Duodenal mucosa (tissue), 2 donors: ENCODE measurements around the gene CXorf51A.
"Not testable (repeated sequence)": the region's sequence is repeated elsewhere in the genome, so short reads cannot be mapped to it uniquely, and the experiment has no call there.

ENCODE experiments used
- H3K27ac ChIP-seq: one replicate; pipeline ENCODE4 v1.7.0; 2013; ENCODE audit warnings: low read depth, low read length
- H3K27me3 ChIP-seq, 2 donors: one replicate each; pipeline ENCODE4 v1.7.0; 2013; ENCODE audit warnings: low read length in 2 of 2, control low read depth in 1 of 2; ENCODE audit not compliant: insufficient read depth in 2 of 2, control insufficient read depth in 1 of 2
- H3K36me3 ChIP-seq, 2 donors: one replicate each; pipeline ENCODE4 v1.7.0; 2013; ENCODE audit warnings: low read length in 2 of 2, control low read depth in 1 of 2; ENCODE audit not compliant: insufficient read depth in 2 of 2, control insufficient read depth in 1 of 2
- H3K4me1 ChIP-seq, 2 donors: one replicate each; pipeline ENCODE4 v1.7.0; 2013; ENCODE audit warnings: low read length in 2 of 2, control low read depth in 1 of 2; ENCODE audit not compliant: insufficient read depth in 2 of 2, control insufficient read depth in 1 of 2
- H3K4me3 ChIP-seq, 2 donors: one replicate each; pipeline ENCODE4 v1.7.0; 2013; ENCODE audit warnings: low read length in 2 of 2, low read depth in 1 of 2
- H3K9ac ChIP-seq, 2 donors: one replicate each; pipeline ENCODE4 v1.7.0; 2013; ENCODE audit warnings: low read length in 2 of 2, low read depth in 1 of 2
- H3K9me3 ChIP-seq, 2 donors: one replicate each; pipeline ENCODE4 v1.7.0; 2013; ENCODE audit warnings: low read length in 2 of 2, control low read depth in 1 of 2; ENCODE audit not compliant: control insufficient read depth in 1 of 2

CXorf51A gene

GRCh38 chrX:146814644-146815043 is at the start of gene CXorf51A:
TSS of gene CXorf51A (minus strand) at chrX:146814744. CDS start at chrX:146814723, 21 bp downstream.
- not testable (repeated sequence) for H3K4me3 ChIP-seq, H3K4me1 ChIP-seq, H3K9ac ChIP-seq, H3K27ac ChIP-seq, H3K27me3 ChIP-seq, H3K9me3 ChIP-seq, H3K36me3 ChIP-seq

GRCh38 chrX:146863566-146863965 is 49.0 kb upstream of the CXorf51A start:
- H3K27ac ChIP-seq, result no peak overlapping the region
- H3K27me3 ChIP-seq, result no peaks in the 10 kb centered on the region

GRCh38 chrX:146854281-146854680 is 39.7 kb upstream of the CXorf51A start:
- no peak overlapping the region for H3K4me3 ChIP-seq
- H3K4me1 ChIP-seq, result no peaks in the 10 kb centered on the region
- no peak overlapping the region for H3K27ac ChIP-seq
- H3K36me3 ChIP-seq, result no peaks in the 10 kb centered on the region
- no peak overlapping the region for H3K9ac ChIP-seq
- H3K27me3 ChIP-seq, result no peaks in the 10 kb centered on the region
- H3K9me3 ChIP-seq, result no peaks in the 10 kb centered on the region

More at GRCh38 chrX:146863566-146863965, 49.0 kb upstream of the CXorf51A start:
- no peaks in the 10 kb centered on the region for H3K9me3 ChIP-seq
- no peak overlapping the region for H3K9ac ChIP-seq
- H3K4me3 ChIP-seq, result no peak overlapping the region
- H3K4me1 ChIP-seq, result no peaks in the 10 kb centered on the region
- no peaks in the 10 kb centered on the region for H3K36me3 ChIP-seq

GRCh38 chrX:146831994-146832393 is 17.4 kb upstream of the CXorf51A start:
- no peaks in the 10 kb centered on the region for H3K4me1 ChIP-seq
- H3K27ac ChIP-seq, result no peak overlapping the region
- H3K4me3 ChIP-seq, result no peak overlapping the region
- H3K9ac ChIP-seq, result no peak overlapping the region
- no peaks in the 10 kb centered on the region for H3K27me3 ChIP-seq
- H3K9me3 ChIP-seq, result no peaks in the 10 kb centered on the region
- no peaks in the 10 kb centered on the region for H3K36me3 ChIP-seq

- not testable (repeated sequence) for H3K9me3 ChIP-seq, H3K4me3 ChIP-seq, H3K27ac ChIP-seq, H3K36me3 ChIP-seq, H3K9ac ChIP-seq, H3K27me3 ChIP-seq, H3K4me1 ChIP-seq
These were observed 5.1 kb downstream of the CXorf51A start, which contains the start of gene CXorf51B for GRCh38 chrX:146809471-146809870. TSS of gene CXorf51B (plus strand) at chrX:146809771. CDS start at chrX:146809792, 21 bp downstream.
